Astrocyte (in vitro differentiated cells and primary cell): ENCODE measurements around the gene CFAP74.

Experiments
- CTCF ChIP-seq: IDR thresholded peaks from 2 replicates; pipeline ENCODE4 v1.5.1; 2011; ENCODE audit warnings: low read depth, mild to moderate bottlenecking, inconsistent platforms, low read length, moderate library complexity; ENCODE audit not compliant: insufficient read depth
- EZH2 ChIP-seq: IDR thresholded peaks from 2 replicates; pipeline ENCODE4 v1.6.1; 2012; ENCODE audit warnings: mild to moderate bottlenecking, low read length, inconsistent platforms; ENCODE audit not compliant: insufficient read depth

GRCh38 chr1:1971017-1971416 lies 32.6 kb downstream of the CFAP74 start:
- TF ChIP-seq CTCF = no peak
- TF ChIP-seq EZH2 = no peak
